ENCODE data around the gene ZBTB38.

DNA sequence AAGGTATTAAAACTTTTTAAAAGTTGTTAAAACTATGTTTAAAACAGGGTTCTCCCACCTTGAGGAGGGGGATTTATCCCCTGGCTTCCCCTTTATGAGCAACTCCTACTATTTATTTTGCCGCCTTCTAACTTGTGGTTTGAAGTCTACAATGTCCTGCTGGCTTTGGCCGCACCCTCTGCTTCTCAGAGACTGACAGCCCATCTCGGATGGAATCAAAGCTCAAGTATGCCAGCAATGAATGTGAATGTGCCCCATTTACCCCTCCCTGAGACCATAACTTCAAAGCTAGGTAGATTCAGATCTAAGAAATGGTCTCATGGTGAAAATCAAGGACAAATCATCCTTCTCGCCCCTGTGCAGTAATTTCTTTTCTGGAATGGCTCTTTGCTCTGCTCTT is 10.3 kb downstream of the ZBTB38 start:
- TF ChIP-seq, protein P1, sequence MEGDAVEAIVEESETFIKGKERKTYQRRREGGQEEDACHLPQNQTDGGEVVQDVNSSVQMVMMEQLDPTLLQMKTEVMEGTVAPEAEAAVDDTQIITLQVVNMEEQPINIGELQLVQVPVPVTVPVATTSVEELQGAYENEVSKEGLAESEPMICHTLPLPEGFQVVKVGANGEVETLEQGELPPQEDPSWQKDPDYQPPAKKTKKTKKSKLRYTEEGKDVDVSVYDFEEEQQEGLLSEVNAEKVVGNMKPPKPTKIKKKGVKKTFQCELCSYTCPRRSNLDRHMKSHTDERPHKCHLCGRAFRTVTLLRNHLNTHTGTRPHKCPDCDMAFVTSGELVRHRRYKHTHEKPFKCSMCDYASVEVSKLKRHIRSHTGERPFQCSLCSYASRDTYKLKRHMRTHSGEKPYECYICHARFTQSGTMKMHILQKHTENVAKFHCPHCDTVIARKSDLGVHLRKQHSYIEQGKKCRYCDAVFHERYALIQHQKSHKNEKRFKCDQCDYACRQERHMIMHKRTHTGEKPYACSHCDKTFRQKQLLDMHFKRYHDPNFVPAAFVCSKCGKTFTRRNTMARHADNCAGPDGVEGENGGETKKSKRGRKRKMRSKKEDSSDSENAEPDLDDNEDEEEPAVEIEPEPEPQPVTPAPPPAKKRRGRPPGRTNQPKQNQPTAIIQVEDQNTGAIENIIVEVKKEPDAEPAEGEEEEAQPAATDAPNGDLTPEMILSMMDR (IDR thresholded peaks at IDR 0.05): no peak
- TF ChIP-seq, protein P2, sequence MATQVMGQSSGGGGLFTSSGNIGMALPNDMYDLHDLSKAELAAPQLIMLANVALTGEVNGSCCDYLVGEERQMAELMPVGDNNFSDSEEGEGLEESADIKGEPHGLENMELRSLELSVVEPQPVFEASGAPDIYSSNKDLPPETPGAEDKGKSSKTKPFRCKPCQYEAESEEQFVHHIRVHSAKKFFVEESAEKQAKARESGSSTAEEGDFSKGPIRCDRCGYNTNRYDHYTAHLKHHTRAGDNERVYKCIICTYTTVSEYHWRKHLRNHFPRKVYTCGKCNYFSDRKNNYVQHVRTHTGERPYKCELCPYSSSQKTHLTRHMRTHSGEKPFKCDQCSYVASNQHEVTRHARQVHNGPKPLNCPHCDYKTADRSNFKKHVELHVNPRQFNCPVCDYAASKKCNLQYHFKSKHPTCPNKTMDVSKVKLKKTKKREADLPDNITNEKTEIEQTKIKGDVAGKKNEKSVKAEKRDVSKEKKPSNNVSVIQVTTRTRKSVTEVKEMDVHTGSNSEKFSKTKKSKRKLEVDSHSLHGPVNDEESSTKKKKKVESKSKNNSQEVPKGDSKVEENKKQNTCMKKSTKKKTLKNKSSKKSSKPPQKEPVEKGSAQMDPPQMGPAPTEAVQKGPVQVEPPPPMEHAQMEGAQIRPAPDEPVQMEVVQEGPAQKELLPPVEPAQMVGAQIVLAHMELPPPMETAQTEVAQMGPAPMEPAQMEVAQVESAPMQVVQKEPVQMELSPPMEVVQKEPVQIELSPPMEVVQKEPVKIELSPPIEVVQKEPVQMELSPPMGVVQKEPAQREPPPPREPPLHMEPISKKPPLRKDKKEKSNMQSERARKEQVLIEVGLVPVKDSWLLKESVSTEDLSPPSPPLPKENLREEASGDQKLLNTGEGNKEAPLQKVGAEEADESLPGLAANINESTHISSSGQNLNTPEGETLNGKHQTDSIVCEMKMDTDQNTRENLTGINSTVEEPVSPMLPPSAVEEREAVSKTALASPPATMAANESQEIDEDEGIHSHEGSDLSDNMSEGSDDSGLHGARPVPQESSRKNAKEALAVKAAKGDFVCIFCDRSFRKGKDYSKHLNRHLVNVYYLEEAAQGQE (IDR thresholded peaks at IDR 0.05; ENCODE audit: insufficient read depth in 1 of 2, low read depth in 2 of 2, low read length in 1 of 2): no peak
- TF ChIP-seq SIN3A (IDR thresholded peaks at IDR 0.05; ENCODE audit: borderline replicate concordance, insufficient read depth, low read depth, low read length) (no peak), POLR2AphosphoS5 (IDR thresholded peaks at IDR 0.05; ENCODE audit: low read depth, low read length) (no peak)
